Tibial nerve (tissue), 4 donors: ENCODE data around the gene ZCCHC12. TPM values are rescaled to one million over a fixed set of nuclear protein-coding genes. Genes with fewer than 3 reads are reported as not detected.

ENCODE experiments used
- DNase-seq, 2 donors: peaks; one replicate each; pipeline ENCODE4 v3.0.0-alpha.2; 2019; ENCODE audit warnings: low spot score in 2 of 2
- H3K27ac ChIP-seq, 4 donors: fragments of 200-600 bp; sonication (generic) in 3 of 4; one replicate each; pipeline ENCODE4 v1.5.1; 2017 to 2019; ENCODE audit warnings: mild to moderate bottlenecking in 1 of 4
- H3K27me3 ChIP-seq, 2 donors: fragments of 200-600 bp; sonication (generic) in 1 of 2; one replicate each; pipeline versions ENCODE4 v1.5.1 to v1.6.0; 2017 to 2019
- H3K36me3 ChIP-seq, 3 donors: fragments of 200-600 bp; sonication (generic); one replicate each; pipeline ENCODE4 v1.5.1; 2018 to 2019
- H3K4me1 ChIP-seq, 4 donors: fragments of 200-600 bp; sonication (generic) in 3 of 4; one replicate each; pipeline ENCODE4 v1.5.1; 2017 to 2019
- H3K4me3 ChIP-seq, 4 donors: fragments of 200-600 bp; sonication (generic) in 3 of 4; one replicate each; pipeline ENCODE4 v1.5.1; 2017 to 2019; ENCODE audit warnings: mild to moderate bottlenecking in 1 of 4, moderate library complexity in 1 of 4
- H3K9me3 ChIP-seq, 4 donors: fragments of 200-600 bp; sonication (generic) in 3 of 4; one replicate each; pipeline ENCODE4 v1.5.1; 2017 to 2019
- CTCF ChIP-seq, 5 experiments: fragments of 200-600 bp in 3 of 5; fragments of 450-650 bp in 2 of 5; sonication (generic) in 3 of 5; IDR thresholded peaks; one replicate each; pipeline ENCODE4 v1.5.1; 2016 to 2019; ENCODE audit warnings: antibody characterized with exemption in 5 of 5, mild to moderate bottlenecking in 3 of 5, moderate library complexity in 2 of 5
- EP300 ChIP-seq, 2 donors: sonication (generic); formaldehyde crosslinking; IDR thresholded peaks; one replicate each; pipeline ENCODE4 v1.6.1; 2017; ENCODE audit warnings: antibody characterized with exemption in 2 of 2, mild to moderate bottlenecking in 1 of 2
- POLR2A ChIP-seq, 2 donors: fragments of 450-650 bp; IDR thresholded peaks; one replicate each; pipeline ENCODE4 v1.6.1; 2017; ENCODE audit warnings: antibody characterized with exemption in 2 of 2, mild to moderate bottlenecking in 2 of 2, moderate library complexity in 2 of 2
- WGBS, 2 donors: methylation state at CpG; one replicate each; pipeline ENCODE4 v1.1.5; 2018; 5-methylcytosine and 5-hydroxymethylcytosine counted together
- total RNA-seq, 4 donors: library from RNA; depleted of rRNA; stranded (reverse); fragments of >200 nt; gene quantifications; one replicate each; pipeline ENCODE4 v1.1.0, GENCODE V29; 2016

ZCCHC12 gene
- total RNA-seq, 4 donors from 2014 or later: not detected

GRCh38 chrX:118825227-118825626 is 1.6 kb downstream of the ZCCHC12 start:
- Histone ChIP-seq H3K27ac (no peak overlapping the region), H3K27me3 (peaks cover 0 to 75% of the 10 kb centered on the region in 2 donors), H3K4me1 (peaks cover 0 to 19% (median 0%) of the 10 kb centered on the region in 4 donors), H3K9me3 (no peaks in the 10 kb centered on the region), H3K4me3 (no peak overlapping the region), H3K36me3 (no peaks in the 10 kb centered on the region)
- 22 to 49% methylated on average over 9 to 16 of the region's 16 CpGs for WGBS, 2 donors
- DNase-seq: peak in 1 of 2 donors; percentile 11
- TF ChIP-seq POLR2A (IDR thresholded peaks at IDR 0.05): no peak
- no peak for TF ChIP-seq CTCF (IDR thresholded peaks at IDR 0.05)
- TF ChIP-seq EP300 (IDR thresholded peaks at IDR 0.05): no peak

- no peaks in the 10 kb centered on the region for H3K36me3 ChIP-seq
- H3K4me3 ChIP-seq: peak overlapping the region; percentile 26 to 52 (median 34)
- TF ChIP-seq EP300 (IDR thresholded peaks at IDR 0.05) (no peak), CTCF (IDR thresholded peaks at IDR 0.05) (peak; percentile 59 to 82 (median 71)), POLR2A (IDR thresholded peaks at IDR 0.05) (no peak)
- H3K4me1 ChIP-seq: no peaks in the 10 kb centered on the region
- no peaks in the 10 kb centered on the region for H3K27me3 ChIP-seq
- WGBS, 2 donors: 3 to 47% methylated on average over 13 to 44 of the region's 50 CpGs
- no peaks in the 10 kb centered on the region for H3K9me3 ChIP-seq
- DNase-seq: peak; percentile 57 to 84
- H3K27ac ChIP-seq: no peak overlapping the region
Observed at GRCh38 chrX:118839334-118839958, 15.8 kb downstream of the ZCCHC12 start.

GRCh38 chrX:118847676-118848075 is 24.1 kb downstream of the ZCCHC12 start:
- TF ChIP-seq EP300 (IDR thresholded peaks at IDR 0.05) (no peak), CTCF (IDR thresholded peaks at IDR 0.05) (peak; percentile 44 to 67 (median 62))
- 18 to 23% methylated on average over 1 of the region's 1 CpG for WGBS, 2 donors
- no peak overlapping the region for H3K4me3 ChIP-seq

GRCh38 chrX:118853596-118853995 is 30.0 kb downstream of the ZCCHC12 start:
- Histone ChIP-seq H3K27ac (no peak overlapping the region), H3K4me1 (no peaks in the 10 kb centered on the region), H3K27me3 (no peaks in the 10 kb centered on the region), H3K4me3 (no peak overlapping the region), H3K36me3 (no peaks in the 10 kb centered on the region), H3K9me3 (no peaks in the 10 kb centered on the region)
- 20 to 39% methylated on average over 3 of the region's 3 CpGs for WGBS, 2 donors
- peak in 1 of 2 donors; percentile 4 for DNase-seq
- TF ChIP-seq CTCF (IDR thresholded peaks at IDR 0.05): no peak
- no peak for TF ChIP-seq POLR2A (IDR thresholded peaks at IDR 0.05)
- no peak for TF ChIP-seq EP300 (IDR thresholded peaks at IDR 0.05)

More at GRCh38 chrX:118847676-118848075, 24.1 kb downstream of the ZCCHC12 start:
- Histone ChIP-seq H3K36me3 (no peaks in the 10 kb centered on the region), H3K27me3 (no peaks in the 10 kb centered on the region), H3K9me3 (no peaks in the 10 kb centered on the region), H3K27ac (no peak overlapping the region), H3K4me1 (no peaks in the 10 kb centered on the region)
- DNase-seq: peak in 1 of 2 donors; percentile 36

- Histone ChIP-seq H3K9me3 (no peaks in the 10 kb centered on the region), H3K36me3 (no peaks in the 10 kb centered on the region), H3K4me1 (no peaks in the 10 kb centered on the region), H3K27me3 (no peaks in the 10 kb centered on the region), H3K27ac (no peak overlapping the region), H3K4me3 (no peak overlapping the region)
- TF ChIP-seq POLR2A (IDR thresholded peaks at IDR 0.05) (no peak), EP300 (IDR thresholded peaks at IDR 0.05) (no peak), CTCF (IDR thresholded peaks at IDR 0.05) (no peak)
- 86 to 96% methylated on average over 3 of the region's 3 CpGs for WGBS, 2 donors
- no peak for DNase-seq
Observed at GRCh38 chrX:118855681-118856310, 32.2 kb downstream of the ZCCHC12 start.
